ENCODE results near the gene SETD9.

GRCh38 chr5:56917534-56917933 lies 8.1 kb downstream of the SETD9 start:
- TF ChIP-seq, protein P1, sequence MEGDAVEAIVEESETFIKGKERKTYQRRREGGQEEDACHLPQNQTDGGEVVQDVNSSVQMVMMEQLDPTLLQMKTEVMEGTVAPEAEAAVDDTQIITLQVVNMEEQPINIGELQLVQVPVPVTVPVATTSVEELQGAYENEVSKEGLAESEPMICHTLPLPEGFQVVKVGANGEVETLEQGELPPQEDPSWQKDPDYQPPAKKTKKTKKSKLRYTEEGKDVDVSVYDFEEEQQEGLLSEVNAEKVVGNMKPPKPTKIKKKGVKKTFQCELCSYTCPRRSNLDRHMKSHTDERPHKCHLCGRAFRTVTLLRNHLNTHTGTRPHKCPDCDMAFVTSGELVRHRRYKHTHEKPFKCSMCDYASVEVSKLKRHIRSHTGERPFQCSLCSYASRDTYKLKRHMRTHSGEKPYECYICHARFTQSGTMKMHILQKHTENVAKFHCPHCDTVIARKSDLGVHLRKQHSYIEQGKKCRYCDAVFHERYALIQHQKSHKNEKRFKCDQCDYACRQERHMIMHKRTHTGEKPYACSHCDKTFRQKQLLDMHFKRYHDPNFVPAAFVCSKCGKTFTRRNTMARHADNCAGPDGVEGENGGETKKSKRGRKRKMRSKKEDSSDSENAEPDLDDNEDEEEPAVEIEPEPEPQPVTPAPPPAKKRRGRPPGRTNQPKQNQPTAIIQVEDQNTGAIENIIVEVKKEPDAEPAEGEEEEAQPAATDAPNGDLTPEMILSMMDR (IDR thresholded peaks at IDR 0.05 in 4 of 5, conservative IDR thresholded peaks at IDR 0.05 in 1 of 5), result no peak
- TF ChIP-seq POLR2A (IDR thresholded peaks at IDR 0.05), result no peak

Data from gastrocnemius medialis (tissue), 4 donors.